A673 (cell line): ENCODE results near the gene DCUN1D5.

ENCODE experiments used
- CTCF ChIP-seq: fragments of 300-800, 200-600 bp; sonication (generic); conservative IDR thresholded peaks from 2 replicates; pipeline ENCODE4 v1.5.1; 2017; ENCODE audit warnings: low read depth, mild to moderate bottlenecking, antibody characterized with exemption, low read length, moderate library complexity, mixed read lengths
- EZH2 ChIP-seq: fragments of 200-600 bp; sonication (generic); IDR thresholded peaks from 2 replicates; pipeline ENCODE4 v1.6.1; 2017; ENCODE audit warnings: borderline replicate concordance, low read depth, mild to moderate bottlenecking, mixed read lengths, antibody characterized with exemption, low read length; ENCODE audit not compliant: poor library complexity, severe bottlenecking

- TF ChIP-seq CTCF (no peak), EZH2 (no peak)
Measured at GRCh38 chr11:103043826-103044678, 47.9 kb downstream of the DCUN1D5 start.
